ENCODE results near the gene POLR3B. TPM values are rescaled to one million over a fixed set of nuclear protein-coding genes. Genes with fewer than 3 reads are reported as not detected.

Gene POLR3B
- total and polyA plus RNA-seq, 9 of the 15 experiments (the other 6 are each of a cell fraction or from before 2014, with no cell fraction given), result 7.6 to 17.9 (median 14.4) TPM

- TF ChIP-seq ZNF79 (CRISPR knock-in tag; IDR thresholded peaks at IDR 0.05; ENCODE audit: low read depth) (no peak), MYC (IDR thresholded peaks at IDR 0.05; ENCODE audit: low read depth, low read length) (peak; percentile 89), MYC (CRISPR knock-in tag; IDR thresholded peaks at IDR 0.05; ENCODE audit: borderline replicate concordance, low read depth) (peak; percentile 92), IRF2 (CRISPR knock-in tag; IDR thresholded peaks at IDR 0.05) (no peak), GATAD2A (IDR thresholded peaks at IDR 0.05) (no peak), PTRF (tag; IDR thresholded peaks at IDR 0.05) (no peak), ZNF23 (CRISPR knock-in tag; IDR thresholded peaks at IDR 0.05) (no peak), SREBF1 (IDR thresholded peaks at IDR 0.05; ENCODE audit: borderline replicate concordance, low read depth, low read length) (no peak), GABPB1 (CRISPR knock-in tag; IDR thresholded peaks at IDR 0.05) (peak; percentile 99), TCF7L2 (IDR thresholded peaks at IDR 0.05; ENCODE audit: low read depth, low read length) (no peak), MXI1 (IDR thresholded peaks at IDR 0.05; ENCODE audit: low read depth, low read length) (peak; percentile 54; the same call in 1 of the 2 replicates), ETV1 (tag; conservative IDR thresholded peaks at IDR 0.05; ENCODE audit: low read depth) (peak; percentile 77), CSDE1 (IDR thresholded peaks at IDR 0.05) (no peak), SUPT5H (IDR thresholded peaks at IDR 0.05) (peak; percentile 91), ZNF780A (CRISPR knock-in tag; IDR thresholded peaks at IDR 0.05) (no peak), SMAD1 (IDR thresholded peaks at IDR 0.05; ENCODE audit: low read depth, low read length, partially characterized antibody) (peak; percentile 32), PHB (CRISPR knock-in tag; IDR thresholded peaks at IDR 0.05) (no peak), HCFC1 (IDR thresholded peaks at IDR 0.05; ENCODE audit: low read depth, low read length) (peak; percentile 80), ZNF444 (CRISPR knock-in tag; IDR thresholded peaks at IDR 0.05) (no peak), ZNF184 (CRISPR knock-in tag; IDR thresholded peaks at IDR 0.05) (no peak), SMARCB1 (IDR thresholded peaks at IDR 0.05; ENCODE audit: insufficient read length, low read depth) (no peak), SIN3A (IDR thresholded peaks at IDR 0.05; ENCODE audit: borderline replicate concordance in 2 of 2, control insufficient read depth in 1 of 2, low read depth in 2 of 2, low read length in 2 of 2) (peak; percentile 85 to 93; a peak in 3 of 4 replicates), XRCC3 (IDR thresholded peaks at IDR 0.05) (no peak)
- TF ChIP-seq, protein P1, sequence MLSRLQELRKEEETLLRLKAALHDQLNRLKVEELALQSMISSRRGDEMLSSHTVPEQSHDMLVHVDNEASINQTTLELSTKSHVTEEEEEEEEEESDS (CRISPR knock-in tag; IDR thresholded peaks at IDR 0.05), result no peak
- TF ChIP-seq, protein P2, sequence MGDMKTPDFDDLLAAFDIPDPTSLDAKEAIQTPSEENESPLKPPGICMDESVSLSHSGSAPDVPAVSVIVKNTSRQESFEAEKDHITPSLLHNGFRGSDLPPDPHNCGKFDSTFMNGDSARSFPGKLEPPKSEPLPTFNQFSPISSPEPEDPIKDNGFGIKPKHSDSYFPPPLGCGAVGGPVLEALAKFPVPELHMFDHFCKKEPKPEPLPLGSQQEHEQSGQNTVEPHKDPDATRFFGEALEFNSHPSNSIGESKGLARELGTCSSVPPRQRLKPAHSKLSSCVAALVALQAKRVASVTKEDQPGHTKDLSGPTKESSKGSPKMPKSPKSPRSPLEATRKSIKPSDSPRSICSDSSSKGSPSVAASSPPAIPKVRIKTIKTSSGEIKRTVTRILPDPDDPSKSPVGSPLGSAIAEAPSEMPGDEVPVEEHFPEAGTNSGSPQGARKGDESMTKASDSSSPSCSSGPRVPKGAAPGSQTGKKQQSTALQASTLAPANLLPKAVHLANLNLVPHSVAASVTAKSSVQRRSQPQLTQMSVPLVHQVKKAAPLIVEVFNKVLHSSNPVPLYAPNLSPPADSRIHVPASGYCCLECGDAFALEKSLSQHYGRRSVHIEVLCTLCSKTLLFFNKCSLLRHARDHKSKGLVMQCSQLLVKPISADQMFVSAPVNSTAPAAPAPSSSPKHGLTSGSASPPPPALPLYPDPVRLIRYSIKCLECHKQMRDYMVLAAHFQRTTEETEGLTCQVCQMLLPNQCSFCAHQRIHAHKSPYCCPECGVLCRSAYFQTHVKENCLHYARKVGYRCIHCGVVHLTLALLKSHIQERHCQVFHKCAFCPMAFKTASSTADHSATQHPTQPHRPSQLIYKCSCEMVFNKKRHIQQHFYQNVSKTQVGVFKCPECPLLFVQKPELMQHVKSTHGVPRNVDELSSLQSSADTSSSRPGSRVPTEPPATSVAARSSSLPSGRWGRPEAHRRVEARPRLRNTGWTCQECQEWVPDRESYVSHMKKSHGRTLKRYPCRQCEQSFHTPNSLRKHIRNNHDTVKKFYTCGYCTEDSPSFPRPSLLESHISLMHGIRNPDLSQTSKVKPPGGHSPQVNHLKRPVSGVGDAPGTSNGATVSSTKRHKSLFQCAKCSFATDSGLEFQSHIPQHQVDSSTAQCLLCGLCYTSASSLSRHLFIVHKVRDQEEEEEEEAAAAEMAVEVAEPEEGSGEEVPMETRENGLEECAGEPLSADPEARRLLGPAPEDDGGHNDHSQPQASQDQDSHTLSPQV (IDR thresholded peaks at IDR 0.05), result no peak; the same call in 1 of the 2 replicates
Measured at GRCh38 chr12:106357549-106358395, at the start of gene POLR3B (continued).

Data from K562 (cell line).